Cardiac muscle cell (in vitro differentiated cells and primary cell): Measurements from ENCODE around the gene COL18A1. TPM values are rescaled to one million over a fixed set of nuclear protein-coding genes. Genes with fewer than 3 reads are reported as not detected.

ENCODE experiments used
- DNase-seq, 2 donors: peaks; one replicate each; pipeline versions ENCODE4 v3.0.0 to v3.0.0-alpha.2; 2010 to 2017; ENCODE audit warnings: low read depth in 1 of 2, low spot score in 1 of 2
- H3K27ac ChIP-seq: fragments of 200-600 bp; sonication (generic); 2 replicates; pipeline ENCODE4 v1.5.1; 2016
- H3K27me3 ChIP-seq: fragments of 200-600 bp; sonication (generic); 2 replicates; pipeline ENCODE4 v1.6.0; 2016; ENCODE audit warnings: control low read depth
- H3K36me3 ChIP-seq: fragments of 200-600 bp; sonication (generic); 2 replicates; pipeline ENCODE4 v1.5.1; 2016; ENCODE audit warnings: control low read depth
- H3K4me1 ChIP-seq: fragments of 200-600 bp; sonication (generic); 2 replicates; pipeline ENCODE4 v1.8.1; 2017; ENCODE audit warnings: low read depth, mild to moderate bottlenecking, mixed run types
- H3K4me3 ChIP-seq: fragments of 200-600 bp; sonication (generic); 2 replicates; pipeline ENCODE4 v1.5.1; 2016; ENCODE audit warnings: mild to moderate bottlenecking
- H3K9me3 ChIP-seq: fragments of 200-600 bp; sonication (generic); 2 replicates; pipeline ENCODE4 v1.5.1; 2017; ENCODE audit warnings: low read depth, mild to moderate bottlenecking, control low read depth
- CTCF ChIP-seq: IDR thresholded peaks from 2 replicates; pipeline ENCODE4 v1.5.1; 2012; ENCODE audit warnings: low read depth, mild to moderate bottlenecking, low read length
- polyA plus RNA-seq: library from polyadenylated mRNA; unstranded; fragments of >200 nt; fragmentation: Nextera tagmentation; extraction: Ambion mirVana; gene quantifications from 2 replicates; pipeline ENCODE4 v1.2.1, GENCODE V29; 2016
- total RNA-seq: library from RNA; depleted of rRNA; stranded (reverse); fragments of >200 nt; gene quantifications from 2 replicates; pipeline ENCODE4 v1.2.3, GENCODE V29; 2016

Gene COL18A1
- total and polyA plus RNA-seq, 2 experiments from 2014 or later, result 407 to 1,182 TPM

GRCh38 chr21:45386728-45387371 lies 18.1 kb upstream of the COL18A1 start:
- H3K4me1 ChIP-seq, result peaks cover 4% of the 10 kb centered on the region
- DNase-seq, result peak in 1 of 2 donors; percentile 89
- no peaks in the 10 kb centered on the region for H3K36me3 ChIP-seq
- no peak overlapping the region for H3K4me3 ChIP-seq
- no peaks in the 10 kb centered on the region for H3K9me3 ChIP-seq
- TF ChIP-seq CTCF, result peak; percentile 38
- no peak overlapping the region for H3K27ac ChIP-seq
- H3K27me3 ChIP-seq, result no peaks in the 10 kb centered on the region

DNA sequence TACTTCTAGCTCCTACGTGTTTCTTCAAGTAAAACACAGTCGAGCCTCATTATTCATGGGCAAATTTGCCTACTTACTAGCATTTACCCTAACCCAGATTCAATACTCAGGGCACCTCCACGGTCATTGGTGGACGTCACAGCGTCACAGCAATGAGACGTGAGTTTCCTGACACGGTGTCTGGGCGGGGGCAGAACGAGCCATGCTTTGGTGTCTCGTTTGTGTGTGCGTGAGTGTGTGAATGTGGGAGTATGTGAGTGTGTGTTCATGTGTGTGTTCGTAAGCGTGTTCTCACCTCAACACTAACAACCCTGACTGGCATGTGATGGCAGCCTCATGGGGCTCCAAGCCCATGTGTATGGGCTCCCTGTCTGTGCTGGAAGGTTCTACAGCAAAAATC lies 17.5 kb upstream of the COL18A1 start:
- no peaks in the 10 kb centered on the region for H3K36me3 ChIP-seq
- no peak for TF ChIP-seq CTCF
- peaks cover 4% of the 10 kb centered on the region for H3K4me1 ChIP-seq
- H3K27me3 ChIP-seq, result no peaks in the 10 kb centered on the region
- no peaks in the 10 kb centered on the region for H3K9me3 ChIP-seq
- H3K4me3 ChIP-seq, result no peak overlapping the region
- no peak overlapping the region for H3K27ac ChIP-seq
- no peak for DNase-seq

- Histone ChIP-seq H3K9me3 (no peaks in the 10 kb centered on the region), H3K4me1 (peaks cover 4% of the 10 kb centered on the region), H3K36me3 (no peaks in the 10 kb centered on the region), H3K27me3 (no peaks in the 10 kb centered on the region), H3K27ac (peak overlapping the region; percentile 50), H3K4me3 (no peak overlapping the region)
- no peak for TF ChIP-seq CTCF
- DNase-seq, result peak in 1 of 2 donors; percentile 69
Measured at GRCh38 chr21:45388011-45388521, 16.9 kb upstream of the COL18A1 start.

GRCh38 chr21:45388611-45389296 lies 16.2 kb upstream of the COL18A1 start:
- no peak for DNase-seq
- no peak for TF ChIP-seq CTCF
- Histone ChIP-seq H3K4me1 (peaks cover 4% of the 10 kb centered on the region), H3K27me3 (no peaks in the 10 kb centered on the region), H3K9me3 (no peaks in the 10 kb centered on the region), H3K27ac (peak overlapping the region; percentile 50), H3K36me3 (no peaks in the 10 kb centered on the region), H3K4me3 (no peak overlapping the region)

- Histone ChIP-seq H3K36me3 (no peaks in the 10 kb centered on the region), H3K4me3 (no peak overlapping the region), H3K4me1 (no peaks in the 10 kb centered on the region), H3K27ac (no peak overlapping the region), H3K27me3 (no peaks in the 10 kb centered on the region), H3K9me3 (no peaks in the 10 kb centered on the region)
- no peak for TF ChIP-seq CTCF
- DNase-seq, result no peak
Measured at GRCh38 chr21:45390121-45390751, 14.7 kb upstream of the COL18A1 start.
